Cardiac fibroblast (primary cell): Measurements from ENCODE around the gene PIP5K1B.

Experiments
- DNase-seq, 2 donors: peaks; one replicate each; pipeline versions ENCODE4 v3.0.0 to v3.0.0-alpha.2; 2010; ENCODE audit warnings: low read depth in 2 of 2
- H3K4me3 ChIP-seq, 2 donors: replicated peaks in 1 of 2; 1 replicate in 1 of 2; 2 replicates in 1 of 2; pipeline ENCODE4 v1.5.1; 2011; ENCODE audit warnings: low read depth in 2 of 2, low read length in 2 of 2, mild to moderate bottlenecking in 2 of 2, moderate library complexity in 1 of 2
- TF ChIP-seq, protein P1 (sequence below): IDR thresholded peaks from one replicate; pipeline ENCODE4 v1.5.1; 2011; ENCODE audit warnings: low read depth, mild to moderate bottlenecking, low read length, inconsistent platforms

PIP5K1B gene

DNA sequence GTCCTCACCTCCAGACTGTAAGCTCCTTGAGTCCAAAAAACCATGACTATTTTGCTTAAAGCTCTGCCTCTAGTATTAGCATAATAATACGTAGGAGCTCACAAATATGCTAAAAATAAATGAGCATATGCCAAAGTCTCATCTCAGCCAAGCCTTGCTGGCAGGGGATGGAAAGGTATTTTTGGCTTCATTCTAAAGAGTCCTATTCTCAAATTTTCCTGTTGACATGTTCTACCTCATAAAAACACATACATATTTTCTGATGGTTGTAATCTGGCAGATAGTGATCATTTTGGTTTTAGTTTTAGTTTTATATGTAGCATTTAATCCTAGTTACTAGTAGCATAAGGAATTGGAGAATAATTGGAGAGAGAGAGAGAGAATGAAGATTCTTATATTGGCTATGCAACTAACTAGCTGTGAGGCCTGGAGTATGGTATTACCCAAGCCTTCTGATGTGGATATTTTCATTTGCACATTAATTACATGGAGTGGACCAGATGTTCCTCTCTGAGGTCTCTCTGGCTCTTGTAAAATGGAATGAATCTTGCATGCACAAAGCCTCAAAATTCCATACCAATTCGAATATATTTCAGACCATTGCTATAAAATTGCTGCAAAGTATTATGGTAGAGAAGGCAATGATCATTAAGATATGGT, 55.8 kb downstream of the PIP5K1B start:
- no peak for DNase-seq

DNA sequence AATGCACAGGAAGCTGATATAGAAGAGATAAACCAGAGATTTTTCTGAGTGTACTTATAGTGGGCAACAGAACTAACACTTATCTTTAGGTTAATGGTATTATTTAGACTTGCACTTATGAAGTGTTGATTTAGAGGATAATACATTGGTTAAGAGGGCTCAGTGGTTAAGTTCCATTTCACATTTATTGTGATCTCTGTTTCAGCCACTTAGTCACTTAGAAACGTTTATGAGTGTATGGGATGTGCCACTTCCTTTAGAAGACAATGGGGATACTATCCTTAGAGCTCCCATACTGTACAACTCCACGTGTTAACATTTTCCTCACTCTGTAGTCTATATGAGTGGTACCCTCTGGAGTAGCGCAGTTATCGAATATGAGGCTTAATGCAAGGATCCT, 57.5 kb downstream of the PIP5K1B start:
- TF ChIP-seq, protein P1, sequence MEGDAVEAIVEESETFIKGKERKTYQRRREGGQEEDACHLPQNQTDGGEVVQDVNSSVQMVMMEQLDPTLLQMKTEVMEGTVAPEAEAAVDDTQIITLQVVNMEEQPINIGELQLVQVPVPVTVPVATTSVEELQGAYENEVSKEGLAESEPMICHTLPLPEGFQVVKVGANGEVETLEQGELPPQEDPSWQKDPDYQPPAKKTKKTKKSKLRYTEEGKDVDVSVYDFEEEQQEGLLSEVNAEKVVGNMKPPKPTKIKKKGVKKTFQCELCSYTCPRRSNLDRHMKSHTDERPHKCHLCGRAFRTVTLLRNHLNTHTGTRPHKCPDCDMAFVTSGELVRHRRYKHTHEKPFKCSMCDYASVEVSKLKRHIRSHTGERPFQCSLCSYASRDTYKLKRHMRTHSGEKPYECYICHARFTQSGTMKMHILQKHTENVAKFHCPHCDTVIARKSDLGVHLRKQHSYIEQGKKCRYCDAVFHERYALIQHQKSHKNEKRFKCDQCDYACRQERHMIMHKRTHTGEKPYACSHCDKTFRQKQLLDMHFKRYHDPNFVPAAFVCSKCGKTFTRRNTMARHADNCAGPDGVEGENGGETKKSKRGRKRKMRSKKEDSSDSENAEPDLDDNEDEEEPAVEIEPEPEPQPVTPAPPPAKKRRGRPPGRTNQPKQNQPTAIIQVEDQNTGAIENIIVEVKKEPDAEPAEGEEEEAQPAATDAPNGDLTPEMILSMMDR, result no peak
- no peak for DNase-seq
- H3K4me3 ChIP-seq, result no peak overlapping the region

More for the DNA sequence above, 55.8 kb downstream of the PIP5K1B start:
- TF ChIP-seq, protein P1, result no peak
- no peak overlapping the region for H3K4me3 ChIP-seq

DNA sequence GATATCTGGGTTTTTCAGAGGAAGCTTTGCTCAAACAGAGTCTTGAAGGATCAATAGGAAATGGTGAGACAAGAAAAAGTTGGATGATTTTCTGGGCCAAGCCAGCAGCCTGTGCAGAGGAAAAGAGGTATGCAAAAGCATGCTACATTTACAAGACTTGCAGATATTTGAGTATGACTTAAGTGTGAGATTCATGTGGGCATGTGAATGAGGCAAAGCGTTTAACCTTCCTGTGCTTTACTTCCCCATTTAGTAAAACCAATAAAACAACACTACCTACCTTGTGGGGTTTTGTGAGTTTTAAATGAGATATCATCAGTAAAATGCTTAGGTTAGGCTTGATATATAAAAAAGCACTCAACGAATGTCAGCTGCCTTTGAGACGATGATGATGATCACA, 58.1 kb downstream of the PIP5K1B start:
- no peak for DNase-seq
- TF ChIP-seq, protein P1, result no peak
- no peak overlapping the region for H3K4me3 ChIP-seq

DNA sequence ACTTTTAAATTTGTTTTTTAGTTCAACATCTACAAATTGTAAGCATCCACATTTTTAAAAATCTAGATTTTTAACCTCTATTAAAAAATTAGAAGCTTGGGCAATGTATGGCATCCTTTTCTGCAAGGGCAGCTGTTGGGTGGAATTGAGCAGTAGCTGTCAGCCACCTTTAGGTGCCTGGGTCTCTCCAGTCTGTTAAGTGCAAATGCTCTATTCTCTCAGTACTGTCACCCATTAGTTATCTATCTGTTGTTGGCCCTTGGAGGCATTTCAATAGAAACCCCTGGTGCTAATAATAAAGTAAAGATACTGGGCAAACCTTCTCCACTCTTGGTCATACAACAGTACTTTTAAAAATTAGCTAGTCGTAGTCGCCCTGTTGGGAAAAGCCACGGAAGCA, 63.6 kb downstream of the PIP5K1B start:
- TF ChIP-seq, protein P1, result no peak
- H3K4me3 ChIP-seq, result no peak overlapping the region
- no peak for DNase-seq

DNA sequence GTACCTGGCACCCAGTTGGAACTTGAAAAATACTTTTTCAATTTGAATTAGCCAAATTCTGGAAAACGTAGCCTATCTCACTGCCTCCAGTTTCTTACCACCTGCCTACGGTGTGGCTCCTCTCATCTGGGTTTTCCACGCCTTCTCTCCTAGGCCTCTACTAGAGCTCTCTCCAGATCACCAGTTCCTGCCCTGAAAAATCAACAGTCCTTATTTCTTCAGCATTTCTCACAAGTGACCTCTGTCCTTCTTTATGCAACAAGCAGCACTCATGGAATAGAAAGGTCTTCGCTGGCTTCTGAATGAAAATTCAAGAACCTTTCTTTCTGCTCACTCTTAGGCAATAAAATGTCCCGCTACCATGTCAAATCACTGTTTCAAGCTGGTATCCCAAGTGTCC, 64.8 kb downstream of the PIP5K1B start:
- TF ChIP-seq, protein P1, result no peak
- H3K4me3 ChIP-seq, result no peak overlapping the region
- no peak for DNase-seq

DNA sequence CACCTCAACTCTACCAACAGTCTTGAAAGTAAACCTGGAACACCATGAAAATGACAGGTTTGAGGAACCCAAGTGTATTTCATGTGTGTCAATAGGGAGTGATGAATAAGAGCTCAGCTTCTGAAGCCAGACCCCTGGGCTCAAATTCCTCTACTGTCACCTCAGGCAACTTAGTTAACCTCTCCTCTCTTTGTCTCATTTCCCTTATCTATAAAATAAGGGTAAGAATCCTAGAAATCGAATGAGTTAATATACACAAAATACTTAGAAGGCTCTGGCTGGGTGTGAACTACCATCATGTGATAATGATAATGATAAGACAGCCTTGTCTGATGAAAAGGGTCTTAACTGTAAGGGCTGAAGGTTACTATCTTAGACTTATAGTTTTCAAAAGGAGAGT, 66.3 kb downstream of the PIP5K1B start:
- TF ChIP-seq, protein P1, result no peak
- H3K4me3 ChIP-seq, result no peak overlapping the region
- no peak for DNase-seq

DNA sequence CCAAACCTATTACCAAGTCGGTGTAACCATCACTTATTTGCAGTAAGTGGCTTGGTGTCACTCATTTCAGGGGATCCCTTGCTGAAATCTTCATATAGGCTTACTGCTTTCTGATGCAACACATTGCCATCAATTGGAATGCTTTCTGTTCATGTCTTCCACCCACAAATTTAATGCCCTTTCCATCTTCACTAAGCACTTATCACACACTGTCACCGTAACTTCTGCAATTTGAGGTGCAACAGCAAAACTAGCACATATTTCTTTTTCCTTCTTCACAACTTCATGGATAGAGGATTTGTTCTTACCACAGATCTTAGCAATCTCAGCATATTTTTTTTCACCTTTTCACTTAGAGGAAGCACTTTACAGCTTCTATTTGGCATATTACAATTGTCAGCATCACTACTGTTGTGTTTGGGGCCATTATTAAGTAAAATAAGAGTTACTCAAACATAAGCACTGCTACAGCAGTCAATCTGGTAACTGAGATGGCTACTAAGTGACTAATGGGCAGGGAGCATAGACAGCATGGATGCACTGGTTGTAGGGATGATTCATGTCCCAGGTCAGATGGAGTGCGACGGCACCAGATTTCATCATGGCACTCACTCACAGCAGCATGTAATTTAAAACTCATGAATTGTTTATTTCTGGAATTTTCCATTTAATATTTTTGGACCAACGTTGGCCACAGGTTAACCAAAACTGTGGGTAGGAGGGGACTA, 70.1 kb downstream of the PIP5K1B start:
- TF ChIP-seq, protein P1, result no peak
- H3K4me3 ChIP-seq, result no peak overlapping the region
- peak in 1 of 2 donors; percentile 58 for DNase-seq
